Measurements from ENCODE around the gene CNTNAP5.

The CNTNAP5 gene

GRCh38 chr2:124289060-124289459 lies 264.0 kb downstream of the CNTNAP5 start:
- TF ChIP-seq, protein P1, sequence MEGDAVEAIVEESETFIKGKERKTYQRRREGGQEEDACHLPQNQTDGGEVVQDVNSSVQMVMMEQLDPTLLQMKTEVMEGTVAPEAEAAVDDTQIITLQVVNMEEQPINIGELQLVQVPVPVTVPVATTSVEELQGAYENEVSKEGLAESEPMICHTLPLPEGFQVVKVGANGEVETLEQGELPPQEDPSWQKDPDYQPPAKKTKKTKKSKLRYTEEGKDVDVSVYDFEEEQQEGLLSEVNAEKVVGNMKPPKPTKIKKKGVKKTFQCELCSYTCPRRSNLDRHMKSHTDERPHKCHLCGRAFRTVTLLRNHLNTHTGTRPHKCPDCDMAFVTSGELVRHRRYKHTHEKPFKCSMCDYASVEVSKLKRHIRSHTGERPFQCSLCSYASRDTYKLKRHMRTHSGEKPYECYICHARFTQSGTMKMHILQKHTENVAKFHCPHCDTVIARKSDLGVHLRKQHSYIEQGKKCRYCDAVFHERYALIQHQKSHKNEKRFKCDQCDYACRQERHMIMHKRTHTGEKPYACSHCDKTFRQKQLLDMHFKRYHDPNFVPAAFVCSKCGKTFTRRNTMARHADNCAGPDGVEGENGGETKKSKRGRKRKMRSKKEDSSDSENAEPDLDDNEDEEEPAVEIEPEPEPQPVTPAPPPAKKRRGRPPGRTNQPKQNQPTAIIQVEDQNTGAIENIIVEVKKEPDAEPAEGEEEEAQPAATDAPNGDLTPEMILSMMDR (conservative IDR thresholded peaks at IDR 0.05; ENCODE audit: low read depth), result no peak
- CTCF ChIA-PET, result no interaction called here
- POLR2A ChIA-PET (ENCODE audit: low non-redundant PET), result no interaction called here
- DNase-seq (ENCODE audit: low spot score), result no peak
- H3K27ac ChIP-seq, result no peak overlapping the region

DNA sequence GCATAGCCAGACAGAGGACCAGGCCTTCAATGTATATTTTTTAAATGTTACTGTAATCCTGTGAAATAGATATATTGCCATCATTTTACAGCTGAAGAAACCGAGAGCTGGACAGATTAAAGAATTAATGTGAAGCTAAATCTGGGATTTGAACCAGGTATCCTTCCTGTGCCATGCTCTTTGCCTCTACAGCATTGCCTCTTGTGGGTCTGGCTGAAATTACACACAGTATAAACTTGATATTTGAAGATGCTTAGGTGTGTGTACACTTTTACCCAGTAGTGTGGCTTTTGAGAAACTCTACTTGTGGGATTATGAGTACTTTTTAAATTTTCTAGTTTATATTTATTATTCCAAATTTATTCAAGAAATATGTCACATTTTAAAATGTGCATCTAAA lies 264.5 kb downstream of the CNTNAP5 start:
- H3K27ac ChIP-seq, result no peak overlapping the region
- POLR2A ChIA-PET (ENCODE audit: low non-redundant PET), result no interaction called here
- TF ChIP-seq, protein P1 (conservative IDR thresholded peaks at IDR 0.05; ENCODE audit: low read depth), result no peak
- CTCF ChIA-PET, result interaction anchor here (0.7 kb wide), 1 partner anchor 1483 kb away, joined by 4 read pairs; no protein-coding TSS in a partner anchor
- DNase-seq (ENCODE audit: low spot score), result no peak

DNA sequence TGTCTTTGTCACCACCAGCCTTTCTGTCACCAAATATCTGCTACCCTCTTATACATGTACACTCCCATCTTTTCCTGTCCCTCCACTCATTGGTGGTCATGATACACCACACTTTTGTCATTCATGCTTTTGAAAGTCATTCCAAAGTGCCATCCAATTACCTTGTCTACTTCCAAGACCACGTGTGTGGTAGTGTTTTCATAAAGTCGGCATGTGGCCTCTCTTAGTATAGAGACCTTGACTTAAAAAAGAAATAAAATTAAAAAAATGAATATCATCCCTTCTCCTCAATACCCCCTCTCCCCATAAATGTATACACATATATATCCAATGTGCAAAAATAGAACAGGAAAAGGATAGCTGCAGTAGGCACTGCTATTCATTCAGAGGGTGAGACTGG lies 271.4 kb downstream of the CNTNAP5 start:
- ChIA-PET CTCF (no interaction called here), POLR2A (ENCODE audit: low non-redundant PET) (no interaction called here)
- H3K27ac ChIP-seq, result no peak overlapping the region
- TF ChIP-seq, protein P1 (conservative IDR thresholded peaks at IDR 0.05; ENCODE audit: low read depth), result no peak
- no peak for DNase-seq (ENCODE audit: low spot score)

- ChIA-PET POLR2A (ENCODE audit: low non-redundant PET) (no interaction called here), CTCF (no interaction called here)
- no peak for DNase-seq (ENCODE audit: low spot score)
- TF ChIP-seq, protein P1 (conservative IDR thresholded peaks at IDR 0.05; ENCODE audit: low read depth), result no peak
- H3K27ac ChIP-seq, result no peak overlapping the region
Measured at GRCh38 chr2:124301915-124302314, 276.8 kb downstream of the CNTNAP5 start.

DNA sequence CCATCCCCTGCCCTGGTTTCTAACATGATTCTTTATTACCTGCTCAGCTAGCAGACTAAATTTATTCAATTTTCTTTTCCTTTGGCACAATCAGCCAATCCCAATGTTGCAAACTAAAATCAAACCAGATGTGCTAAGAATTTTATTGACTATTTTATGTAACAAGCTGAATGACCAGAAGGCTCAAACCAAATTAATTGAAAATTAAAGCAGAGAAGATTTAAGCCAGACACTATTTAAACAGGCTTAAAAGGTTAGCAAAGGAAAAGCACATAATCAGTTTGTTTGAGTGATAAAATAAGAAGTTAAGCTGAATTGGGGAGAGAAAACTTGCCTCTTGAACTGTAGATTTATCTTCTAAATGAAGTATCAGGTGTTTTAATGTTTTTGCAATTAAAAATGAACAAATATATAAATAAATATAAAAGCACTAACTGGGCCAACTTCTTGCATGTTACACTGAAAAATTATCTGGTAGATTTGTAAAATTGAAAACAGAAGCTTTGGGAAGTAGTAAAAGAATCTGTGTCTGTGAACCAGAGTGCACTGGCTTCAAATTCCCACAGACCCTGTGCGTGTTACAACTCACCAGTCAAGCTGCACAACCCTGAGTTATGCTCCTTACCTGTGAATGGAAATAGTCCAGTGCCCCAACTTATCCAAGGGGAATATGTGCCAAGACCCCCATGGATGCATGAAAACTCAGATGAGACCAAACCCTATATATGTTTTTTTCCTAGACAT lies 283.4 kb downstream of the CNTNAP5 start:
- no peak for DNase-seq (ENCODE audit: low spot score)
- TF ChIP-seq, protein P1 (conservative IDR thresholded peaks at IDR 0.05; ENCODE audit: low read depth), result no peak
- CTCF ChIA-PET, result interaction anchor here (0.6 kb wide), 1 partner anchor 845 kb away, joined by 5 read pairs; no protein-coding TSS in a partner anchor
- H3K27ac ChIP-seq, result no peak overlapping the region
- POLR2A ChIA-PET (ENCODE audit: low non-redundant PET), result no interaction called here

DNA sequence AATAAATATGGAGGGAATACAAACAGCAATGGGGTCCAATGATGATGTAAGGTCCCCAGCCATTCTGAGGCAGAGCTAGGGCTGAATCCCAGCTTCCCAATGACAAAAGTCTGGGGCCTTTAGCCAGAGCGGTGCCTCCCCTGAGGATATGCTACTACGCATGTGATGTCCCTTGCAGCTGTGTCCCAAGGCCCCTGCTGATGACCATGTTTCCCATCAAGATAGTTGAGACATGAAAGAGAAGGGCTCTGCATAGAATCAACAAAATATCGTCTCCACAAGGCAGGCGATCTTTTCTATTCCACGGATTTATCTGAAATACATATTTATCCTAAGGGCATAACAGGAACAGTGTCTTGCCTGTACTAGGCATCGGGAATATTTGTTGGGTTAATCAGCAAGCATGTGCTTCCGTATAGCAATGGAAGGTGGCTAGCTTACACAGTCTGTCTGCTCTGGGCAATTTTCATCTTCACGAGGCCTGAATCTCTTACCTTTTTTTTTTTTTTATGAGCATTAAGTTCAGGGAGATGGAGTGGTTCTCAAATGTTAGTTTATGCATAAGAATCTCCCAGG lies 284.6 kb downstream of the CNTNAP5 start:
- DNase-seq (ENCODE audit: low spot score), result no peak
- CTCF ChIA-PET, result no interaction called here
- POLR2A ChIA-PET (ENCODE audit: low non-redundant PET), result no interaction called here
- H3K27ac ChIP-seq, result no peak overlapping the region
- TF ChIP-seq, protein P1 (conservative IDR thresholded peaks at IDR 0.05; ENCODE audit: low read depth), result no peak
